Measurements from ENCODE around the gene ELN. TPM values are rescaled to one million over a fixed set of nuclear protein-coding genes. Genes with fewer than 3 reads are reported as not detected.

Gene ELN
- total and polyA plus RNA-seq, 2 donors (not counting 3 experiments of a cell fraction or from before 2014, with no cell fraction given), result 1.7 to 2.6 TPM

DNA sequence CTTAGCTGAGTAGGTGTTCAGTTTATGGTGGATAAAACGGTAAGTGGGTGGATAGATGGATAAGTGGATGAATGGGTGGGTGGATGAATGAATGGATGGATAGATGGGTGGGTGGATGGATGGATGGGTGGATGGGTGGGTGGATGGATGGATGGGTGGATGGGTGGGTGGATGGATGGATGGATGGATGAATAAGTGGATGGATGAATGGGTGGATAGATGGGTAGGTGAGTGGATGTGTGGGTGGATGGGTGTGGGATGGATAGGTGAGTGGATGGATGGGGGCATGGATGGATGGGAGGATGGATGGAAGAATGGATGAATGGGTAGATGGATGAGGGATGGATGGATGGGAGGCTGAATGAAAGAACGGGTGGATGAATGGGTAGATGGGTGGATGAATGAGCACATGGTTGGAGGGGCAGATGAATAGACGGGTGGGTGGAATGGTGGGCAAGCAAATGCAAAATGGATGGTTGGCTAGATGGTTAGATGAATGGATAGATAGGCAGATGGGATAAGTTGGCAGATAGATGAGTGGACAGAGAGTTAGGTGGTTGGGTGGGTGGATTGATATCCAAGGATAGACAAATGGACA lies 25.7 kb downstream of the ELN start:
- FAIRE-seq (no peak), DNase-seq (ENCODE audit: low read depth, low spot score) (no peak)
- Histone ChIP-seq H3K4me3 (replicated peaks in 1 of 3; ENCODE audit: insufficient read depth in 1 of 3, low read depth in 1 of 3, low read length in 3 of 3) (no peak overlapping the region), H2AFZ (ENCODE audit: low read depth, low read length) (no peak overlapping the region), H3K9me3 (replicated peaks; ENCODE audit: control insufficient read depth, insufficient read depth, low read length) (no peaks in the 10 kb centered on the region), H3K4me2 (ENCODE audit: insufficient read depth, low read length) (no peak overlapping the region), H3K36me3 (ENCODE audit: control insufficient read depth in 2 of 2, extremely low read depth in 1 of 2, insufficient read depth in 2 of 2, low read length in 2 of 2) (no peaks in the 10 kb centered on the region), H3K9me1 (replicated peaks; ENCODE audit: control insufficient read depth, extremely low read depth, insufficient read depth, low read length) (no peaks in the 10 kb centered on the region), H3K9ac (replicated peaks; ENCODE audit: extremely low read depth, insufficient read depth, low read length) (no peak overlapping the region), H3K4me1 (ENCODE audit: control insufficient read depth, extremely low read depth, insufficient read depth, low read length) (no peaks in the 10 kb centered on the region), H3K79me2 (ENCODE audit: control insufficient read depth, insufficient read depth, low read length) (no peaks in the 10 kb centered on the region), H4K20me1 (replicated peaks; ENCODE audit: control insufficient read depth, extremely low read depth, insufficient read depth, low read length) (no peaks in the 10 kb centered on the region), H3K27me3 (ENCODE audit: control insufficient read depth in 2 of 2, insufficient read depth in 2 of 2, low read length in 2 of 2) (peaks cover 0 to 3% of the 10 kb centered on the region in 2 experiments), H3K27ac (ENCODE audit: insufficient read depth, low read depth, low read length) (no peak overlapping the region)
- POLR2A ChIA-PET, result no interaction called here
- TF ChIP-seq, protein P1, sequence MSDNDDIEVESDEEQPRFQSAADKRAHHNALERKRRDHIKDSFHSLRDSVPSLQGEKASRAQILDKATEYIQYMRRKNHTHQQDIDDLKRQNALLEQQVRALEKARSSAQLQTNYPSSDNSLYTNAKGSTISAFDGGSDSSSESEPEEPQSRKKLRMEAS (IDR thresholded peaks at IDR 0.05; ENCODE audit: insufficient read depth, insufficient read length), result no peak
- TF ChIP-seq POLR2A (IDR thresholded peaks at IDR 0.05; ENCODE audit: low read depth, low read length) (no peak), CTCF (IDR thresholded peaks at IDR 0.05; ENCODE audit: extremely low read depth in 1 of 2, insufficient read depth in 1 of 2, low read depth in 1 of 2, low read length in 2 of 2) (no peak), JUN (IDR thresholded peaks at IDR 0.05; ENCODE audit: borderline replicate concordance, insufficient read depth, insufficient read length, low read depth) (no peak), POLR2AphosphoS5 (IDR thresholded peaks at IDR 0.05; ENCODE audit: insufficient read depth, low read depth, low read length) (no peak), EZH2 (IDR thresholded peaks at IDR 0.05; ENCODE audit: borderline replicate concordance, low read depth, low read length, severe bottlenecking) (no peak), GATA2 (IDR thresholded peaks at IDR 0.05; ENCODE audit: insufficient read depth, insufficient read length, low read depth, low read length) (no peak), FOS (IDR thresholded peaks at IDR 0.05; ENCODE audit: borderline replicate concordance, insufficient read depth, low read length) (no peak), MYC (IDR thresholded peaks at IDR 0.05; ENCODE audit: low read depth, low read length) (no peak)
- no TSS peak for BruUV-seq (replicated peaks)
- intact Hi-C loops (cut with micrococcal nuclease) (no loop called here), dilution Hi-C loops (cut with MboI; ENCODE audit: extremely low pct_ligation_motif_present, low sequenced_read_pairs) (no loop called here)
- CTCF ChIA-PET, result interaction anchor here (1.2 to 1.7 kb wide), 3 partner anchors 24 to 47 kb away, joined by 3 to 9 read pairs (median 4); no protein-coding TSS in a partner anchor

All from endothelial cell of umbilical vein (primary cell).